Spleen (tissue), 7 donors: ENCODE data around the gene TSPAN18.

Source experiments
- POLR2AphosphoS5 ChIP-seq, 3 donors: sonication (generic); formaldehyde crosslinking; IDR thresholded peaks; one replicate each; pipeline ENCODE4 v1.5.1; 2017; ENCODE audit warnings: antibody characterized with exemption in 3 of 3
- TF ChIP-seq, protein P1 (sequence below), 11 experiments: fragments of 200-600 bp in 7 of 11; fragments of 450-650 bp in 4 of 11; sonication (generic) in 4 of 11; IDR thresholded peaks in 8 of 11; conservative IDR thresholded peaks in 3 of 11; 1 replicate in 7 of 11; 2 replicates in 4 of 11; pipeline versions ENCODE4 v1.4.0 to v1.8.0; 2016 to 2021; ENCODE audit warnings: antibody characterized with exemption in 11 of 11, inconsistent platforms in 4 of 11, mild to moderate bottlenecking in 1 of 11
- donor health status: DM: no; HTN: no; CAD: no; lungs with moderate emphysema.
- donor health status: DM: no; HTN: no; CAD: no.
- donor health status: DM: no; HTN: no; CAD: no.

DNA sequence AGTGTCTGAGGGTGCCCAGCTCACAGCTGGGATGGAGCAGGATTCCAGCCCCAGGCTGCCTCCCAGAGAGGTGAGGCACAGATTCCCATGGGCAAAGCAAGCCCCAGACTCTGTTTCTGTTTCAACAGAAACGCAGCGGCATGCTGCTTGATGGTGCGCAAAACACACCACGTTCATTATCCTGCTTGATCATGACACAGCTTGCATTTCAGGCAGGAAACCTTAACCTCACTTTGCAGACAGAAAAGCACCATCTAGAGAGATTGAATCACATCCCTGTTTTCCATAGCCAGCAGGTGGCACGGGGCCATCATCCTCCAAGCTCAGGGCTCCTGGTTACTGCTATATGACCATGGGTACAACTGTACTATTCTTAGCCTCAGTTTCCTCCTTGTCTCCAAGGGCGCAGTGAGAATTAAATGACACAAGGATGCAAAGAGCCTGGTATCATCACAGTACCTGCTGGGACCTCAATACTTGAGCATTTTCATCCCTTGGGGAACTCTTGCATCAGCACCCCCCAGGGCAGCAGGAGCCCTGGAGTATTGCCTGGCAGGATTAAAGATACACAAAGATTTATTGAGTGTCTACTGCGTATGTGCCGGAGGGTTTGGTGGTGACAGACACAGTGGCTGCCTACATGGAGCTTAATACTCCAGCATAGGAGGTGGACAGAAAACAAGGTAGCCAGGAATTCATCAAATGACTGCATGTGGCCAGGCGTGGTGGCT lies 113.9 kb downstream of the TSPAN18 start:
- TF ChIP-seq, protein P1, sequence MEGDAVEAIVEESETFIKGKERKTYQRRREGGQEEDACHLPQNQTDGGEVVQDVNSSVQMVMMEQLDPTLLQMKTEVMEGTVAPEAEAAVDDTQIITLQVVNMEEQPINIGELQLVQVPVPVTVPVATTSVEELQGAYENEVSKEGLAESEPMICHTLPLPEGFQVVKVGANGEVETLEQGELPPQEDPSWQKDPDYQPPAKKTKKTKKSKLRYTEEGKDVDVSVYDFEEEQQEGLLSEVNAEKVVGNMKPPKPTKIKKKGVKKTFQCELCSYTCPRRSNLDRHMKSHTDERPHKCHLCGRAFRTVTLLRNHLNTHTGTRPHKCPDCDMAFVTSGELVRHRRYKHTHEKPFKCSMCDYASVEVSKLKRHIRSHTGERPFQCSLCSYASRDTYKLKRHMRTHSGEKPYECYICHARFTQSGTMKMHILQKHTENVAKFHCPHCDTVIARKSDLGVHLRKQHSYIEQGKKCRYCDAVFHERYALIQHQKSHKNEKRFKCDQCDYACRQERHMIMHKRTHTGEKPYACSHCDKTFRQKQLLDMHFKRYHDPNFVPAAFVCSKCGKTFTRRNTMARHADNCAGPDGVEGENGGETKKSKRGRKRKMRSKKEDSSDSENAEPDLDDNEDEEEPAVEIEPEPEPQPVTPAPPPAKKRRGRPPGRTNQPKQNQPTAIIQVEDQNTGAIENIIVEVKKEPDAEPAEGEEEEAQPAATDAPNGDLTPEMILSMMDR (IDR thresholded peaks at IDR 0.05 in 8 of 11, conservative IDR thresholded peaks at IDR 0.05 in 3 of 11) = no peak
- no peak for TF ChIP-seq POLR2AphosphoS5 (IDR thresholded peaks at IDR 0.05)
